GM23248 (cell line): ENCODE data around the gene HP. TPM values are rescaled to one million over a fixed set of nuclear protein-coding genes. Genes with fewer than 3 reads are reported as not detected.
A peak's percentile ranks its signal among the peaks of the same experiment; 100 is the strongest.

Source experiments
- DNase-seq: peaks from one replicate; pipeline ENCODE4 v3.0.0-alpha.2; 2015
- H2AFZ ChIP-seq: fragments of 200-600 bp; sonication (generic); 2 replicates; pipeline ENCODE4 v1.6.1; 2016; ENCODE audit warnings: antibody characterized with exemption
- H3F3A ChIP-seq: fragments of 200-600 bp; sonication (generic); 2 replicates; pipeline ENCODE4 v1.6.1; 2016; ENCODE audit warnings: mild to moderate bottlenecking, antibody characterized with exemption, mixed run types; ENCODE audit not compliant: insufficient read depth
- H3K27ac ChIP-seq: fragments of 200-600 bp; sonication (generic); 2 replicates; pipeline ENCODE4 v1.5.1; 2016; ENCODE audit warnings: mild to moderate bottlenecking
- H3K27me3 ChIP-seq: fragments of 200-600 bp; sonication (generic); replicated peaks from 2 replicates; pipeline ENCODE4 v1.6.1; 2016; ENCODE audit warnings: mild to moderate bottlenecking; ENCODE audit not compliant: insufficient read depth
- H3K36me3 ChIP-seq: fragments of 200-600 bp; sonication (generic); 2 replicates; pipeline ENCODE4 v1.6.1; 2016; ENCODE audit warnings: low read depth, mild to moderate bottlenecking
- H3K4me1 ChIP-seq: fragments of 200-600 bp; sonication (generic); 2 replicates; pipeline ENCODE4 v1.6.1; 2016; ENCODE audit warnings: mild to moderate bottlenecking; ENCODE audit not compliant: insufficient read depth
- H3K4me2 ChIP-seq: fragments of 200-600 bp; sonication (generic); one replicate; pipeline ENCODE4 v1.6.1; 2016; ENCODE audit warnings: mild to moderate bottlenecking; ENCODE audit not compliant: unreplicated experiment
- H3K4me3 ChIP-seq: fragments of 200-600 bp; sonication (generic); 2 replicates; pipeline ENCODE4 v1.5.1; 2016; ENCODE audit warnings: mild to moderate bottlenecking
- H3K79me2 ChIP-seq: fragments of 200-600 bp; sonication (generic); 2 replicates; pipeline ENCODE4 v1.6.1; 2016; ENCODE audit warnings: mild to moderate bottlenecking; ENCODE audit not compliant: insufficient read depth
- H3K9ac ChIP-seq: fragments of 200-600 bp; sonication (generic); 2 replicates; pipeline ENCODE4 v1.6.1; 2016; ENCODE audit warnings: mild to moderate bottlenecking
- H3K9me2 ChIP-seq: fragments of 200-600 bp; sonication (generic); 2 replicates; pipeline ENCODE4 v1.6.1; 2016; ENCODE audit warnings: mixed run types, mild to moderate bottlenecking, moderate library complexity; ENCODE audit not compliant: insufficient read depth
- H3K9me3 ChIP-seq: fragments of 200-600 bp; sonication (generic); one replicate; pipeline ENCODE4 v1.6.1; 2017; ENCODE audit warnings: low read depth
- H4K20me1 ChIP-seq: fragments of 200-600 bp; sonication (generic); 2 replicates; pipeline ENCODE4 v1.6.0; 2016; ENCODE audit not compliant: insufficient read depth
- EZH2 ChIP-seq: fragments of 200-600 bp; sonication (generic); IDR thresholded peaks from 2 replicates; pipeline ENCODE4 v1.6.1; 2018; ENCODE audit warnings: antibody characterized with exemption, mild to moderate bottlenecking; ENCODE audit not compliant: insufficient read depth, poor library complexity, severe bottlenecking
- EZH2phosphoT487 ChIP-seq: fragments of 200-600 bp; sonication (generic); IDR thresholded peaks from 2 replicates; pipeline ENCODE4 v1.6.1; 2018; ENCODE audit warnings: antibody characterized with exemption, moderate library complexity, mild to moderate bottlenecking, low read depth; ENCODE audit not compliant: insufficient read depth
- WGBS, 2 experiments: methylation state at CpG; one replicate each; pipeline ENCODE4 v1.1.6; 2015 to 2017; ENCODE audit warnings: low lambda C conversion rate in 2 of 2, low coverage in 1 of 2; ENCODE audit errors: missing lambda C conversion rate in 2 of 2; 5-methylcytosine and 5-hydroxymethylcytosine counted together
- in situ Hi-C: fragments of 300-500 bp; cut with MboI; formaldehyde crosslinking; loops from 2 replicates; pipeline ENCODE4 v1.15.0; 2020
- polyA plus RNA-seq: library from polyadenylated mRNA; unstranded; fragments of >200 nt; fragmentation: Nextera tagmentation; extraction: Ambion mirVana; gene quantifications from 2 replicates; pipeline ENCODE4 v1.2.1, GENCODE V29; 2016
- total RNA-seq: library from RNA; depleted of rRNA; stranded (reverse); fragments of >200 nt; shearing (Covaris generic); gene quantifications from 2 replicates; pipeline ENCODE4 v1.2.3, GENCODE V29; 2014

The HP gene
- total and polyA plus RNA-seq, 2 experiments from 2014 or later, result not detected

DNA sequence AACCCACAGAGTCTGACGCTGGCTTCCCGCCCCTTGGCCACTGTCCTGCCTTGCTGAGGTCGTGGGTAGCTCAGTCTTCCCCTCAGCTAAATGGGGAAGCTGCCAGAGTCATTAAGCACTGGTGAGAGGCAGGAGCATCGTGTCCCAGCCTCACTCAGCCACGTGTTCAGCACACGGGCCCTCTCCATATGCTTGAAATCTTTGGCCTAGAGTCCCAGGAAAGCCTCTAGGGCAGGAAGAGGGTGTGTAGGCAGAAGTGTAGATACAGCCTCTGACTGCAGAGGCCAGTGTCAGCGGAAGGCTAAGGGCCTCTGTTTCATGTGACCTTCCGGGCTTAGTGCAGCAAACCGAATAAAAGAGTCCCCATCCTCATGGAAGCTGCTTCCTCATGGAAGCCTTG lies 41.7 kb upstream of the HP start:
- no peaks in the 10 kb centered on the region for H3K79me2 ChIP-seq
- H3K4me1 ChIP-seq, result peaks cover 4% of the 10 kb centered on the region; the same call in 1 of the 2 replicates
- no peaks in the 10 kb centered on the region for H3K9me2 ChIP-seq
- TF ChIP-seq EZH2phosphoT487, result no peak
- no peak for TF ChIP-seq EZH2
- no peak overlapping the region for H3K27ac ChIP-seq
- DNase-seq, result no peak
- in situ Hi-C loops, result no loop called here
- no peak overlapping the region for H3K4me2 ChIP-seq
- no peak overlapping the region for H3K9ac ChIP-seq
- no peak overlapping the region for H3K4me3 ChIP-seq
- H2AFZ ChIP-seq, result no peak overlapping the region
- no peaks in the 10 kb centered on the region for H3K9me3 ChIP-seq
- H3K27me3 ChIP-seq, result no peaks in the 10 kb centered on the region
- no peaks in the 10 kb centered on the region for H4K20me1 ChIP-seq
- no peaks in the 10 kb centered on the region for H3K36me3 ChIP-seq
- WGBS, 2 experiments, result 60 to 61% methylated on average over 9 of the region's 9 CpGs
- H3F3A ChIP-seq, result no peaks in the 10 kb centered on the region

DNA sequence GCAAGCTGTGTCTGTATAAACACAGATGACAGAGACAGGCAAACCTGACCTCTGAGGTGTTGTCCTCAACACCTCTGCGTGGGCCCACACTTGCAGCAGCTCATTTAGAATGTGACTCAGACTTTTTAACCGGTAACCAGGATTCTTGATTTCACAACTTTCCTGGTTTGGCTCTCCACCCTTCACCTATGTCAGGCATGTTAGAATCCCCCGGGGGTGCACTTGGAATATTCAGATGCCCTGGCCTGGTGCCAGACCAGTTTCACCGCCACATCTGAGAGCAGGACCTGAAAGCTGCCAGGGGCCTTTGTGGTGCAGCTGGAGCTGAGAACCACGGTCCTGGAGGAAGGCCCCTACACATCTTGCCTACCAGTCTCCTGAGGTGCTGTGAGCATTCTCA lies 40.9 kb upstream of the HP start:
- 38 to 41% methylated on average over 5 of the region's 5 CpGs for WGBS, 2 experiments
- H3K79me2 ChIP-seq, result no peaks in the 10 kb centered on the region
- H3F3A ChIP-seq, result no peaks in the 10 kb centered on the region
- no peaks in the 10 kb centered on the region for H4K20me1 ChIP-seq
- no peaks in the 10 kb centered on the region for H3K9me3 ChIP-seq
- H3K36me3 ChIP-seq, result no peaks in the 10 kb centered on the region
- H3K4me1 ChIP-seq, result no peaks in the 10 kb centered on the region
- H3K27me3 ChIP-seq, result no peaks in the 10 kb centered on the region
- H3K4me3 ChIP-seq, result no peak overlapping the region
- H3K4me2 ChIP-seq, result no peak overlapping the region
- no peak overlapping the region for H2AFZ ChIP-seq
- peak; percentile 31 for DNase-seq
- H3K9ac ChIP-seq, result no peak overlapping the region
- no peak for TF ChIP-seq EZH2phosphoT487
- H3K27ac ChIP-seq, result no peak overlapping the region
- in situ Hi-C loops, result no loop called here
- H3K9me2 ChIP-seq, result no peaks in the 10 kb centered on the region

DNA sequence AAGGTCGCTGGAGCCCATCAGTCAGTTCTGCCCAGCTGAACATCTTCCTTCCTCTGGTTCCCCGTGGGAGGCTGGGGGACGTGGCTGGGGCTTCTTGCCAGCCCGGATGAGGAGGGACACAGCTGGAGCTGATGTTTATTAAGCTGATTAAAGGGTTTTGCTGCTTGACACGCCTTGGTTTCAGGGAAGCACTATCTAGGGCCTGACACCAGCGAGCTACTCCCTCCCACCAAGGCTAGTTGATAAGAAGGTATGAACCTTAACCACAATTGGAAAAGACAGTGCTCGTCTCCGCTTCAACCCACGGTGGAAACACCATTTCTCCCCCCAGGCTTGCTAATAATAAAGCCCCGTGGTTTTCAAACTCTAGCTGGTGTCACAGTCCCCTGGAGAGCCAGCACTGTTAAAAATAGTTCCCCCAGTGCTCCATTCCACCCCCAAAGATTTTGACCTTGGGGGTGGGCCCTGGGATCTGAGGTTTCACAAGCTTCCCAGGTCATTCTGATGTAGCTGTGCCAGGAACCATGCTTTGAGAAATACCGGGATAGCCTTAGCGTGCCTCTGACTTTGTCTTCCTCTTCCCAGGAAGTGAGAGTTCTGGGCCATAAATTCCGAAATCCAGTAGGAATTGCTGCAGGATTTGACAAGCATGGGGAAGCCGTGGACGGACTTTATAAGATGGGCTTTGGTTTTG lies 40.3 kb upstream of the HP start:
- 64 to 68% methylated on average over 15 of the region's 15 CpGs for WGBS, 2 experiments
- in situ Hi-C loops, result no loop called here
- H3K4me3 ChIP-seq, result no peak overlapping the region
- TF ChIP-seq EZH2phosphoT487 (no peak), EZH2 (no peak)
- H3K27me3 ChIP-seq, result no peaks in the 10 kb centered on the region
- H3K79me2 ChIP-seq, result no peaks in the 10 kb centered on the region
- no peak overlapping the region for H2AFZ ChIP-seq
- H3K9me2 ChIP-seq, result no peaks in the 10 kb centered on the region
- H3K36me3 ChIP-seq, result no peaks in the 10 kb centered on the region
- H3K27ac ChIP-seq, result no peak overlapping the region
- H4K20me1 ChIP-seq, result no peaks in the 10 kb centered on the region
- no peaks in the 10 kb centered on the region for H3F3A ChIP-seq
- no peak for DNase-seq
- H3K9me3 ChIP-seq, result no peaks in the 10 kb centered on the region
- no peak overlapping the region for H3K4me2 ChIP-seq
- no peak overlapping the region for H3K9ac ChIP-seq
- H3K4me1 ChIP-seq, result no peaks in the 10 kb centered on the region

DNA sequence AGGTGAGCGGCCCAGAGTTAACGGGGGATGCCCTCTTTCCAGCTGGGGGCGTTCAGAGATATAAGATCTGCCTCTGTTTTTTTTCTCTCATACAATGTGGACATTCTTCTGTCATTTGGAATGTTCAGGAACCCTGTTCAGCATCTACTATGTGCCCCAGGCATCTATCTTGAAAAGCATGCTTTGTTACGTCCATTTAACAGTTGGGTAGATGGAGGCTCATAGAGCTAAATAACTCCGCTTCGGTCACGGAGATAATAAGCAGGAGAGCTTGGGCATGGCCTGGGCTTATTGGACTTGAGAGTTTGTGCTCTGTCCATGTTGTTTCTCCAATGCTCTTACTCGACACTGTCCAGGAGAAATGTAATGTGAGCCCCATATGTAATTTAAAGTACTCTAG lies 39.6 kb upstream of the HP start:
- H3K27me3 ChIP-seq, result no peaks in the 10 kb centered on the region
- no peak overlapping the region for H2AFZ ChIP-seq
- no peak for TF ChIP-seq EZH2phosphoT487
- TF ChIP-seq EZH2, result no peak
- no peaks in the 10 kb centered on the region for H3K9me3 ChIP-seq
- H3K4me3 ChIP-seq, result no peak overlapping the region
- H3K9me2 ChIP-seq, result no peaks in the 10 kb centered on the region
- WGBS, 2 experiments, result 95 to 97% methylated on average over 8 of the region's 8 CpGs
- no peaks in the 10 kb centered on the region for H3F3A ChIP-seq
- in situ Hi-C loops, result no loop called here
- no peak overlapping the region for H3K9ac ChIP-seq
- no peak for DNase-seq
- no peaks in the 10 kb centered on the region for H3K36me3 ChIP-seq
- no peaks in the 10 kb centered on the region for H3K4me1 ChIP-seq
- no peaks in the 10 kb centered on the region for H4K20me1 ChIP-seq
- no peak overlapping the region for H3K4me2 ChIP-seq
- no peaks in the 10 kb centered on the region for H3K79me2 ChIP-seq
- H3K27ac ChIP-seq, result no peak overlapping the region

- in situ Hi-C loops, result no loop called here
- no peaks in the 10 kb centered on the region for H3K4me1 ChIP-seq
- no peaks in the 10 kb centered on the region for H4K20me1 ChIP-seq
- H3K79me2 ChIP-seq, result no peaks in the 10 kb centered on the region
- TF ChIP-seq EZH2, result no peak
- TF ChIP-seq EZH2phosphoT487, result no peak
- H2AFZ ChIP-seq, result no peak overlapping the region
- no peaks in the 10 kb centered on the region for H3K9me2 ChIP-seq
- no peaks in the 10 kb centered on the region for H3K9me3 ChIP-seq
- no peak overlapping the region for H3K27ac ChIP-seq
- 96% methylated on average over 3 of the region's 3 CpGs for WGBS, 2 experiments
- H3K9ac ChIP-seq, result no peak overlapping the region
- H3K36me3 ChIP-seq, result no peaks in the 10 kb centered on the region
- no peak overlapping the region for H3K4me2 ChIP-seq
- DNase-seq, result no peak
- H3F3A ChIP-seq, result no peaks in the 10 kb centered on the region
- no peaks in the 10 kb centered on the region for H3K27me3 ChIP-seq
- no peak overlapping the region for H3K4me3 ChIP-seq
Observed at GRCh38 chr16:72015124-72015523, 39.2 kb upstream of the HP start.
